CMK (cell line): ENCODE results near the gene SOWAHB.
"Not testable (repeated sequence)": the region's sequence is repeated elsewhere in the genome, so short reads cannot be mapped to it uniquely, and the experiment has no call there.

Experiments
- DNase-seq: peaks from one replicate; pipeline ENCODE4 v3.0.0-alpha.2; 2010; ENCODE audit warnings: low read depth

SOWAHB gene

GRCh38 chr4:76895619-76896018, 2.3 kb downstream of the SOWAHB start:
- DNase-seq: no peak

- DNase-seq: no peak
These were observed 3.2 kb downstream of the SOWAHB start for GRCh38 chr4:76894537-76895255.

GRCh38 chr4:76892601-76893000, 5.3 kb downstream of the SOWAHB start:
- no peak for DNase-seq

GRCh38 chr4:76892001-76892400, 5.9 kb downstream of the SOWAHB start:
- no peak for DNase-seq

- DNase-seq: no peak
These were observed 11.0 kb downstream of the SOWAHB start for GRCh38 chr4:76886848-76887441.

- no peak for DNase-seq
These were observed 11.7 kb downstream of the SOWAHB start for GRCh38 chr4:76886214-76886613.

- no peak for DNase-seq
These were observed 14.8 kb downstream of the SOWAHB start for GRCh38 chr4:76883147-76883546.

- no peak for DNase-seq
These were observed 15.3 kb downstream of the SOWAHB start for GRCh38 chr4:76882630-76883029.

- no peak for DNase-seq
These were observed 16.6 kb downstream of the SOWAHB start for GRCh38 chr4:76881375-76881774.

- no peak for DNase-seq
These were observed 18.1 kb downstream of the SOWAHB start for GRCh38 chr4:76879731-76880364.

- not testable (repeated sequence) for DNase-seq
These were observed 19.2 kb downstream of the SOWAHB start for GRCh38 chr4:76878641-76879165.

GRCh38 chr4:76874176-76874575, 23.8 kb downstream of the SOWAHB start:
- no peak for DNase-seq

GRCh38 chr4:76873495-76873894, 24.4 kb downstream of the SOWAHB start:
- DNase-seq: no peak

- no peak for DNase-seq
These were observed 25.4 kb downstream of the SOWAHB start for GRCh38 chr4:76872556-76872955.

GRCh38 chr4:76868780-76869179, 29.2 kb downstream of the SOWAHB start:
- DNase-seq: not testable (repeated sequence)

- DNase-seq: no peak
These were observed 29.9 kb downstream of the SOWAHB start for GRCh38 chr4:76867880-76868655.

- no peak for DNase-seq
These were observed 30.6 kb downstream of the SOWAHB start for GRCh38 chr4:76867377-76867776.

- no peak for DNase-seq
These were observed 31.3 kb downstream of the SOWAHB start for GRCh38 chr4:76866641-76867040.

- no peak for DNase-seq
These were observed 39.6 kb downstream of the SOWAHB start for GRCh38 chr4:76858319-76858718.

GRCh38 chr4:76857074-76857409, 40.9 kb downstream of the SOWAHB start:
- no peak for DNase-seq

- no peak for DNase-seq
These were observed 41.5 kb downstream of the SOWAHB start for GRCh38 chr4:76856243-76857073.

- no peak for DNase-seq
These were observed 43.1 kb downstream of the SOWAHB start for GRCh38 chr4:76854858-76855257.
